ENCODE measurements around the gene SULT1C3. TPM values are rescaled to one million over a fixed set of nuclear protein-coding genes. Genes with fewer than 3 reads are reported as not detected.

SULT1C3 gene
- total RNA-seq = not detected

DNA sequence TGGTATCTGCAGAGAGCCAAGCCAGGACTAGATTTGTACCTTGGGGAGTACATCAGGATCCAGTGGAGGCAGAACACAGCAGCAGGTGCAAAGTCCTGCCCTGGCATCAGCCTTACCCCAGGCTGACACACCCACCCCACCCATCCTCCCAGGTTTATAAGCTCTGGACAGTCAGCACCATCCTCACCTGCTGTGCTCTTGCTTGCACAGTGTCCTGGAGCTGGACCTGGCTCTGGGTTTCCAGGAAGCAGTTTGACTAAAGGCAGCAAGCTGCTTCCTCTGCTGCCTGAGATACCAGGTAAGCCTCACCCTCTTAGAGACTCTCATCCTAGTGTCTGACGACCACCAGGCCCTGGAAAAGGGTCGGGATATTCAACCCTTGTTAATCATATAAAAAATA is at the start of gene SULT1C3:
SULT1C3 (plus strand) TSS at position 183 of the 400 bp plus-strand sequence. CDS start 7,227 bp downstream, outside the sequence.
- Histone ChIP-seq H3K36me3 (replicated peaks in 1 of 2; ENCODE audit: insufficient read depth in 1 of 2, low read depth in 2 of 2) (no peaks in the 10 kb centered on the region), H3K9me3 (no peaks in the 10 kb centered on the region), H3K27ac (no peak within 1 kb of the TSS), H3K4me1 (no peaks in the 10 kb centered on the region), H3K27me3 (no peaks in the 10 kb centered on the region), H3K4me3 (no peak within 1 kb of the TSS)
- intact Hi-C loops (cut with DNase I) = no loop called here
- DNase-seq = no peak
- ATAC-seq = no peak
- 23 to 42% methylated on average over 2 of the region's 2 CpGs for WGBS, 2 donors
- TF ChIP-seq POLR2A (IDR thresholded peaks at IDR 0.05) = no peak
- no peak for TF ChIP-seq CTCF (IDR thresholded peaks at IDR 0.05)

DNA sequence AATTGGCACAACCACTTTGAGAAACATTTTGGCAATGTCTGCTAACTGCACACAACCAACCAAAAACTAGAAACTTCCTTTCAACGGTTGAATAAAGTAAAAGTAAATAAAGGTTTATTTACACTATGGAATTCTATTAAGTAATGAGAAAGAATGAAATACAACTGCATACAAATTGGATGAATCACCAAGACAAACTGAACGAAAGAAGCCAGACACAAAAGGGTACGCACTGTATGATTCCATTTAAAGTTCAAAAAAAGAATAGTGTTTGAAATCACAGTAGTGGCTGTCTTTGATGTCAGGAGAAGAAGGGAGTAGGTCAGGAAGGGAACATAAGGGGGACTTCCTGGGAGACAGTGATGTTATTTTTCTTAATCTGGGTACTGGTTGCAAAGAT is 46.5 kb upstream of the SULT1C3 start:
- ATAC-seq = no peak
- no peaks in the 10 kb centered on the region for H3K4me1 ChIP-seq
- TF ChIP-seq POLR2A (IDR thresholded peaks at IDR 0.05) (no peak), CTCF (IDR thresholded peaks at IDR 0.05) (no peak)
- 38 to 44% methylated on average over 3 of the region's 3 CpGs for WGBS, 2 donors
- no peak for DNase-seq
- no peak overlapping the region for H3K4me3 ChIP-seq
- no peaks in the 10 kb centered on the region for H3K9me3 ChIP-seq
- H3K36me3 ChIP-seq (replicated peaks in 1 of 2; ENCODE audit: insufficient read depth in 1 of 2, low read depth in 2 of 2) = no peaks in the 10 kb centered on the region
- H3K27ac ChIP-seq = no peak overlapping the region
- intact Hi-C loops (cut with DNase I) = no loop called here
- no peaks in the 10 kb centered on the region for H3K27me3 ChIP-seq

- DNase-seq (no peak), ATAC-seq (no peak)
- H3K4me3 ChIP-seq = no peak overlapping the region
- intact Hi-C loops (cut with DNase I) = no loop called here
- H3K27ac ChIP-seq = no peak overlapping the region
- H3K4me1 ChIP-seq = no peaks in the 10 kb centered on the region
- TF ChIP-seq POLR2A (IDR thresholded peaks at IDR 0.05) (no peak), CTCF (IDR thresholded peaks at IDR 0.05) (peak; percentile 2 to 54 (median 39))
- no peaks in the 10 kb centered on the region for H3K9me3 ChIP-seq
- WGBS, 2 donors = 42 to 46% methylated on average over 7 of the region's 7 CpGs
- no peaks in the 10 kb centered on the region for H3K36me3 ChIP-seq (replicated peaks in 1 of 2; ENCODE audit: insufficient read depth in 1 of 2, low read depth in 2 of 2)
- H3K27me3 ChIP-seq = no peaks in the 10 kb centered on the region
Observed at GRCh38 chr2:108194409-108195132, 45.2 kb upstream of the SULT1C3 start.

DNA sequence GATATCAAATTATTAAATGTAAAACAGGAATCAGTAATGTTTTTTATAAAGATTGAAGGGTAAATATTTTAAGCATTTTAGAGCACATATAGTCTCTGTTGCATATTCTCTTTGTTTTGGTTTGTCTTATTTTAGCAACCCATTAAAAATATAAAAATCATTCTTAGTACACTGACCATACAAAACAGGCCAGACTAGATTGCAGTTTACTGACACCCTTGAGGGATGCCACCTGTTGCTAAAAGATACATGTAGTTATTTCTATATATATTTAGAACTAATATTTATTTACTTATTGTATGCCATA is 44.7 kb upstream of the SULT1C3 start:
- intact Hi-C loops (cut with DNase I) = no loop called here

More for the DNA sequence above, 44.7 kb upstream of the SULT1C3 start:
- TF ChIP-seq POLR2A (IDR thresholded peaks at IDR 0.05) (no peak), CTCF (IDR thresholded peaks at IDR 0.05) (peak in 1 of 7 experiments; percentile 4)
- ATAC-seq (no peak), DNase-seq (no peak)
- no peaks in the 10 kb centered on the region for H3K4me1 ChIP-seq
- H3K27me3 ChIP-seq = no peaks in the 10 kb centered on the region
- H3K4me3 ChIP-seq = no peak overlapping the region
- H3K9me3 ChIP-seq = no peaks in the 10 kb centered on the region
- H3K36me3 ChIP-seq (replicated peaks in 1 of 2; ENCODE audit: insufficient read depth in 1 of 2, low read depth in 2 of 2) = no peaks in the 10 kb centered on the region
- no peak overlapping the region for H3K27ac ChIP-seq
